Mammary epithelial cell (primary cell): ENCODE results near the gene RHPN2.

Source experiments
- CTCF ChIP-seq, 2 donors: IDR thresholded peaks in 1 of 2; conservative IDR thresholded peaks in 1 of 2; 2 replicates each; pipeline ENCODE4 v1.5.1; 2011 to 2012; ENCODE audit warnings: inconsistent platforms in 2 of 2, low read length in 2 of 2, mild to moderate bottlenecking in 2 of 2, control low read depth in 1 of 2, low read depth in 1 of 2; ENCODE audit not compliant: insufficient read depth in 1 of 2; ENCODE audit errors: extremely low read depth in 1 of 2
- EZH2 ChIP-seq: IDR thresholded peaks from 2 replicates; pipeline ENCODE4 v1.6.1; 2012; ENCODE audit warnings: low read length, inconsistent platforms, borderline replicate concordance

GRCh38 chr19:33029746-33030303 lies 34.9 kb downstream of the RHPN2 start:
- no peak for TF ChIP-seq CTCF (conservative IDR thresholded peaks at IDR 0.05 in 1 of 2, IDR thresholded peaks at IDR 0.05 in 1 of 2; ENCODE audit: extremely low read depth in 1 of 2, insufficient read depth in 1 of 2, low read depth in 1 of 2, low read length in 2 of 2)
- TF ChIP-seq EZH2 = no peak
